Activated T-helper 1 cell treated with Interleukin-2 at 50 U/mL for 16 hours (primary cell): ENCODE measurements around the gene TRIL.

Source experiments
- DNase-seq: peaks from one replicate; pipeline ENCODE4 v3.0.0-alpha.2; 2020; ENCODE audit warnings: low read depth

TRIL gene, protein sequence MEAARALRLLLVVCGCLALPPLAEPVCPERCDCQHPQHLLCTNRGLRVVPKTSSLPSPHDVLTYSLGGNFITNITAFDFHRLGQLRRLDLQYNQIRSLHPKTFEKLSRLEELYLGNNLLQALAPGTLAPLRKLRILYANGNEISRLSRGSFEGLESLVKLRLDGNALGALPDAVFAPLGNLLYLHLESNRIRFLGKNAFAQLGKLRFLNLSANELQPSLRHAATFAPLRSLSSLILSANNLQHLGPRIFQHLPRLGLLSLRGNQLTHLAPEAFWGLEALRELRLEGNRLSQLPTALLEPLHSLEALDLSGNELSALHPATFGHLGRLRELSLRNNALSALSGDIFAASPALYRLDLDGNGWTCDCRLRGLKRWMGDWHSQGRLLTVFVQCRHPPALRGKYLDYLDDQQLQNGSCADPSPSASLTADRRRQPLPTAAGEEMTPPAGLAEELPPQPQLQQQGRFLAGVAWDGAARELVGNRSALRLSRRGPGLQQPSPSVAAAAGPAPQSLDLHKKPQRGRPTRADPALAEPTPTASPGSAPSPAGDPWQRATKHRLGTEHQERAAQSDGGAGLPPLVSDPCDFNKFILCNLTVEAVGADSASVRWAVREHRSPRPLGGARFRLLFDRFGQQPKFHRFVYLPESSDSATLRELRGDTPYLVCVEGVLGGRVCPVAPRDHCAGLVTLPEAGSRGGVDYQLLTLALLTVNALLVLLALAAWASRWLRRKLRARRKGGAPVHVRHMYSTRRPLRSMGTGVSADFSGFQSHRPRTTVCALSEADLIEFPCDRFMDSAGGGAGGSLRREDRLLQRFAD

DNA sequence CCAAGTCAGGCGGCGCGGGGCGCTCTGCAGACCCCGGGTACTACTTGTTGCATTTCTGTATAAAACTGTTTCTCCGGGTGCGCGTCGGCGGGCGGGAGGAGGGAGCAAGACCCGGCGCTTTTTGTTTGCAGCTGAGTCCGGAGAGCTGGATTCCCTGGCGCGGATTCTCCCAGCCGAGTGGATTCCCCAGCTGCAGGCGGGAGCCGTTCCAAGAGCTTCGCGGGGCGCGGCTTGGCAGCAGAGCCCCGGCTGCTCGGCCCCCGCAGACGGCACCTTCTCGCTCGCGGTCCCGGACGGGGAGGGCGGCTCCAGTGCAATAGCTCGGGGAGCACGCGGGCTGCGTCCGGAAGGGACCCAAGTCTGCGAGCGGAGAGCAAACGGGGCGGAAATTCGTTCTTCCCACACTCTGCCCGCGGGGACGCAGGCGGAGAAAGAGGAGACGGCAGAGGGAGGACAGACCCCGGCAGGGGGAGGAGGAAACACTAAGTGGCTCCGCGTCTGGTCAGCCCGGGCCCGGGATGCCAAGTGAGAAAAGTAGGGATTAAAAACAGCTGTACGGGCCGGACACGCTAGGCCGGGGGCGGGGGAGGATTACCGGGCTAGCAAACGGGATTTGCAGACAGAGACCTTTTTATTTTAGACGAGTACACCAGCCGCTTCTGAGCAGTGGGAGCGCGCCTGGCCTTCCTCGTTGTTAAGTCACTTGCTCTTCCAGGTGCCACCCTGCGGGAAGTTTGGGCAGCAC lies at the start of gene TRIL:
TSS of gene TRIL (minus strand) at position 96 of the 745 bp plus-strand sequence. CDS start 284 bp downstream, outside the sequence.
- DNase-seq: no peak

DNA sequence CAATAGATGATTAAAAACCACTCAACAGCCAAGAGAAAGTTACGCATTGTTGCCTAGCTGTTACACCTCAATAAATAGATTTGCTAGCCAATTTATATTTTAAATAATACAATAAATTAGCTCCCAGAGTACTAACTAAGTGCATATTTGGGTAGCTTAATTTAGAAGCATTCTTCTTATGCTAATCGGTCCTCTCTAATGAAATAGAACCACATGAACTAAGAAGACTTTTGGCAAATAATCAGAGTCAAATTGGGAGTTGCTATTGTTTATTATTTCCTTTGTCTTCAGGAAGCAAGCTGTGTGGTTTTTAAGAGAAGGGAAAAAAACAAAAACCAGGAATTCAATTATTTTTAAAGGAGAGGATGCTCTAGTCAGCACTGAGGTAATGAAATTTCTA lies 49.0 kb upstream of the TRIL start:
- no peak for DNase-seq

DNA sequence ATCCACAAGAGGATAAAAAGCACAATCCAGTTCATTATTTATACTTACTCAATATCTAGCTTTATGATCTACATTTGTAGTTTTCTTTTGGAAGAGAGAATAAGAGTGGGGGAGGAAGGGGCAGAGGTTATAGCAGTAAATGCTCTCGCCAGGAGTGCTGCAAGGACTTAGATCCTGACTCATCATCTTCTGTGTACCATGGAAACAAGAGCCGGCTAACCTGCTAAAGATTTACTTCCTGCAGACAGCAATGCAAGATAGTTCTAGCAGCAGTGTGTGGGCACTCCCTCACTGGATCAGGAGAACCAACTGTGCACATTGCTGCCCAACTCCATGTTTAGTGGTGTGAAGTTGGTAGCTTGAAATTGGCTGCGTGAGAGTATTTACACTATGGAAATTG lies 47.7 kb upstream of the TRIL start:
- no peak for DNase-seq

DNA sequence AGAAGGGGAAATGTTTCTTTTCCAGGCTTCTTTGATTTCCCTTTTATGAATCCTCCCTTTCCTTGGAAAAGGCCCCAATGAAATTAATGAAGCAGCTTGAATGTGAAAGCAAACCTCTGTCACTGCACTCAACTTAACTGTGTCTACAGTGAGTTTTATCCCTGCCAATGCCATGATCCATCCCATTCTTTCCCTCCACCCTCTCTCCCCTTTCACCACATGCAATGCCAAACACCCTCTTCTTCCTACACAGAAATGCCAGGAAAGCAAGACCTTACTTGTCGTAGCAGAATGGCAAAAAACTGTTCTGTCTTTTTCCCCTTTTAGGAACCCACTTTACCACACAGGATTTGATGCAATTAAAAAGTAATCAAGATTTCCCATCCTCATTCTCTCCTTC lies 47.3 kb upstream of the TRIL start:
- DNase-seq: no peak

DNA sequence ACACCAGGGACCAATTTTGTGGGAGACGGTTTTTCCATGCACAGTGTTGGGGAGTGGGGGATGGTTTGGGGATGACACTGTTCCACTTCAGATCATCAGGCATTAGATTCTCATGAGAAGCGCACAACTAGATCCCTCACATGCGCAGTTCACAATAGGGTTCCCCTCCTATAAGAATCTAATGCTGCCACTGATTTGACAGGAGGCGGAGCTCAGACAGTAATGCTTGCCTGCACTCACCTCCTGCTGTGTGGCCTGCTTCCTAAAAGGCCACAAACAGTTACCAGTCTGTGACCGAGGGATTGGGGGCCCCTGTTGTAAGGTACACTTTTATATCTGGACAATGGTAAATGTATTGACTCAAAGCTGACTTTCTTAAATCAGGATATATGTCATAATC lies 45.6 kb upstream of the TRIL start:
- no peak for DNase-seq

DNA sequence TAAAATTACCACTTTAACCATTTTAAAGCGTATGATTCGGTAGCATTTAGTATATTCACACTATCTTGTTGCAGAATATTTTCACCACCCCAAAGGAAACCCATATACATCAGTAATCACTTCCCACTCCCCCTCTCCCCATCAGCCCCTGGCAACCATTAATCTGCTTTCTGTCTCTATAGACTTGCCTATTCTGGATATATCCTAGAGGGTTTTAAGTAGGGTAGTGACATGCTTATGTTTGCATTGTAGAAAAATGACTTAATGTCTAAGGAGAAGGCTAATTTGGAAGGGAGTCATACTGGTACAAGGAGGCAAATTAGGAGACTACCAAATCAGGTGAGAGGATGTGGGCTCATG lies 42.6 kb upstream of the TRIL start:
- no peak for DNase-seq

DNA sequence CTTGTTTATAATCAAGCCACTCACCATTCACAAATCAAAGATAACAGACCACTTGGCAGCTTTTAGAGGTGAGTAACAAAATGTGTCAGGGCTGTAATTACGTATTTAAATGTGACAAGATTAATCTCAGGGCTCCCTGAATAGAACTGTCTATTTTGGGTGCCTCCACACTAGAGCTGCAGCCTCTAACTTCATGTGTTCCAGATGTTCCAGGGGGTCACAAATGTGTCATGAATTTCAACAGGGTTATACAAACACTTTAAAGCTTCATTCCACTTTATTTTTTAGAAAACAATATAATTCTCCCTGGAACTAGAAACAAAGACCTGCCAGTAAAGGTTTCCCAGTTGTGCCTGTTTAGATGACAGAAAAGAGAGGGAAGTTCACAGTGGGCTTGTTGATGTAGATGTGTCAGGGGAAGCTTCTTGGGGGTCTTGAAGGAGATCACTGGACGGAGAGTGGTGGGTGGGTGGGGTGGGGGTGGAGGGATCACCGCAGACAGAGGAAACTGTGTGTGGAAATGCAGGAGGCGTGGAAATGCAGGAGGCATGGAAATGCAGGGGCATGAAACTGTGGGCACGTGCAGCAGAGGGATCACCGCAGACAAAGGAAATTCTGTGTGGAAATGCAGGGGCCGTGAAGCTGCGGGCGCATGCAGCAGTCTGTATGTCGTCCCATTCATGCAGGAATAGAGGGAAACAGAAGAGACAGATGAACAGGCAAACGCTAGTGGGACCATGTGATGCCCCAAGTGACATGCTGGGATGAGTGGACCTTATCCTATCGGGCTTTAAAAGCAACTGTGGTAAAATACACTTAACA lies 42.0 kb upstream of the TRIL start:
- no peak for DNase-seq

DNA sequence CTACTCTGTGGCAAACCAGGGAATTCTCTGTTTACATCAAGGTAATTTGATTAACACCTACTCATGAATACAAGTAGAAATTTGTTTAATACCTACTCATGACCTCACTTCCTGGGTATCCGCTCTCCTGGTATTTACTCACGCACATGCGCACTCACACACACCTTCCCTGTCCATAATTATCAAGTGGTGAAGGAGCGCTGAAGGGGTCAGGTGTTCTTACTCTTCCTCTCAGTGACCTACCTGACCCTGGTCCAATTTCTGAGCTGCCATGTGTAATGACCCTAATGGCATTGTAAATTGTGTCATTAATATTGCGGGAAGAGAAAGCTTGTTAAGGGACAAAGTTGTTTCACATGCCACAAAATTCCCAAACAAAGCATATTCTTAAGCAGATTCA lies 41.3 kb upstream of the TRIL start:
- no peak for DNase-seq

DNA sequence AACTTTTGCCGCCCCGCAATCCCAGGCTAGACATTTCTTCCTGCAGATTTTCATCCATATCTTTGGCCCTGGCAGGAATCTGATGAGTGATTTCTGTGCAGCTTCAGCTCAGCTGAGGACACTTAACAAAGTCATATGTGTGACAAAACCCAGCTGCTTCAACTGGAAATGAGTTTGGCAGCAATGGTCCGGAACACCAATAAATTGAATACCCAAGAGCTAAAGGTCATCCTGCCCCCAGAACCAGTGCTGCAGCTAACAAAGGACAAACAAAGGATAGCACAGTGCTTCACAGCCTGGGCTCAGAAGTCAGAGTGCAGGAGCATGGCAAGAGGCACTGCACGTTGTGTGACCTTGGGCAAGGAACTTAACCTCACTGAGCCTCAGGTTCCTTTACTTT lies 40.0 kb upstream of the TRIL start:
- DNase-seq: no peak

DNA sequence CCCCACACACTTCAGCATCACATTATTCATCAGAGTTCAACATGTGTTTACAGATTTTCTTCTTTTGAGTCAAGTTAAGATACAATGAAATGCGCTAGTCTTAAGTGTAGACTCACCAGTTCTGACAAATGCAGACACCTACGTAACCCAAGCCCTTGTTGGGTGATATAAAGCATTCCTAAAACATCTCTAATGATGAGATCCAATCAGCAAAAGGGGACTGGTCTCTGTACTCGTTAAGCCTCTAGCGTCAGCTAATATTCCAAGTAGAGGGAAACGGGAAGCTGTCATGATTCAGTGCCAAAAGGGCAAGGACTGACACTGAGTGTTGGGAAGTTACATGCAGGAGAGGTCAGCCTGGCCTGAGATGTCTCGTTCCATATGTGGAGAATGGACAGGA lies 38.7 kb upstream of the TRIL start:
- DNase-seq: no peak

DNA sequence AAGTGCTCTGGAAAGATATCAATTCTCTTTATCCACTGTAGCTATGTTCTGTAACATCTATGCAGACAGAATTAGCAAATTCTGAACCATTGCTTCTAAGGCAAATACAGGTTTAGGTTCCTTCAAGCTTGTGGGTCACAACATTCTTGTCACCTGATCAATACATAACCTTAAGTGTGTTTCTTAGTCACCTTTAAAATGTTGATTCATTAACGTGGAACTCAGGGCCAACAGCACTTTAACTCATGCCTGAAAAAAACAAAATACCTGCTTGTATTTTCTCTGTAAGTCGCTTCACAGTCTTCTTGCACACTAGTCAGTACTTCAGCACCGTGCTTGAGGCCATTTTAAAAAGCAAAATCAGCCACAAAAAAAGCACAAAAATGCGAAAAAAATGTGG lies 35.2 kb upstream of the TRIL start:
- no peak for DNase-seq

DNA sequence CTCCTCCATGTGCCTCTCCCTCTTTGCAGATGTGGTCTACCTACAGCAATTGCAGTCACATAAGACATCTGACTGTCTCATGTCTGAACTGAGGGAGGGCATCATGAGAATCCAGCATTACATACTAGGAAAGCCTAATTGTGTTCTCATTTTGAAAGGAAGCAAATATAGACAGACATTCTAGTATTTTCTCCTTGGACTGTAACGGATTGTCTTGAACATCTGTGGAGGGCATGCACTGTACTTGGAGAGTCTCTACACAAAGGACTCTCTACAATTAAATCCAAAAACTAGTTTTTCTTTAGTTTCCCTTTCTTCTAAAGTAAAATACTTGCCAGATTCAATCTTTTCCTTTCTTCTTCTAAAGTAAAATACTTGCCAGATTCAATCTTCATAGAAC lies 34.7 kb upstream of the TRIL start:
- no peak for DNase-seq

DNA sequence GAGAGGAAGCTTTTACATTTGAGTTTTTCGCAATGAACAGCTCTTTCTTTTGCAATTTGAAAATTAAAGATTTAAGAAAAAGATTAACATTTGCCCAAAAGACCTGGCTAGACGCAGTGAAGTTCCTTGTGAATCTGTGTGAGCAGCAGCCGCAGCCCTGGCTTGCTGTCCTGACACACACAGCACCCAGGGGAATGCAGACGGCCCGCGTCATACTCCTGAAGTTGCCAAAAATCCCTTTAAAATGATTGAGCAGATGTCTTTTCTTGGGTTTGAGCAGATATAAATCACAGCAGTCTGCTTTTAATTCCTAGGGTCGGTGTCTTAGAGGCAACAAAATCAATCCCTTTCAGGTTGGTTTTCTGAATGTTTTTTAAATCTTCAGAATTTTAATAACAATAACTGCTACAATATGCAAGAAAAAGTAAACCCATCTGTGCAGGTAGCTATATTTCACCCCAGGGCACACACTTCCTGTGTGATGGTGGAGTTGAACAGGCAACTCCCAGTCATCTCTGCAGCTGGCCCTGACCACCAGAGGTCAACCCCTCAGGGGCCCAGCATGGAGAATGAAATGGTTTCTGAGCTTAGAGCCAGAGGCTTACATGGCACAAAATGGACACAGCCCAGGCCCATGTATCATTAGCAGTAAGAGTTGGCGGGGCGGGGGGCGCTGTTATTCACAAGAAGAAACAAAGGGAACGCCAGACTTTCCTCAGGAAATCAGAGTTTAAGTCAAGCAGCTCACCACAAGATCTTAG lies 32.2 kb upstream of the TRIL start:
- no peak for DNase-seq

DNA sequence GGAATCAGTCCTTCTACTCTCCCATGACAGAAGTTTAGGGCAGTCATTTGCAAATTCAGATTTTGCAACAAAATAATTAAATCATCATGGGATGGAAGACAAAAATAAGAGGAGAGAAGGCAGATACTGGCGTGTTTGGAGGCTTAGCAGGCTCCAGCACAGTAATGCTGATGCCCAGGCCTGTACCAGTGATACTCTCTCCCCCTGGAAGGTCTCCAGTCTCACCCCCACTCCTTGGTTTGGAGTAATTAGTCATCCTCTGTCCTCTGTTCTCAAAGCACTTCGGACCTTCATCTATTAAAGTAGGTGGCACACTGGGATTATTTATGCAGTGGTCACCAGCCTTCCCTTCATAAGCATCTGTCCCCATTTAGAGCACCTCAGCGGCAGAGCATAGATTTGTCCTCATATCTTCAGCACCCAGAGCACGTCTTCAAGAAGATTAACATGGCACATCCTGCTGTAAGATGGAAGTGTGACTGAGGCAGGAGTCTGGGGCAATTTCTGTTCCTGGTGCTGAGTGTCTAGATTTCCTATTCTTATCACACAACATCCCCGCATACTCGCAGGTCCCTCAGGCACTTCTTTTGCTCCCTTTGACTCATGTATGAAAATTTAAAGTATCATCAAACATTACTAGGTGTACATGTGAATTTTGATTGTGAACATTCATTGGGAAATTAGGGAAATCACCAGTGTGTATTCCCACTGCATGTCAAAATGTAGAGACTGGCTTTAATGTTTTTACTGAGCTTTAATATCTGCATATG lies 31.3 kb upstream of the TRIL start:
- no peak for DNase-seq

DNA sequence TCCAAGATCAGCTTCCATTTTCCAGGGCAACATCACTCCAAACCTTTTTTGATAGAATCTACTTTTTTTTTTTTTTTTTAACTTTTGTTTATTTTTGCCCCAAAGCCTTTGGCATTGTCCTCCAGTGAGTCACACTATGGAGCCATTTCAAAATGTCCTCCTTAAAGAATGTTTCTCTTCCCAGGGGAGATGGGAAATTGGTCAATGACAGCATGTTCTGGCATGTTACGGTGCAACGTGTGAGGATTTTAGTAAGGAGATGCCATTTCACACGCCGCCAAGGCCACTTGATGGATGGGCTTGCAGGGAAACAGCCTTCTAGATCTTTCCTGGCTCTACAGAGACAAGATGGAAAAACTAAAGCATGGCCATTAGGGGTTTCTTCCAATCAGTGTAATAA lies 30.7 kb upstream of the TRIL start:
- DNase-seq: no peak

DNA sequence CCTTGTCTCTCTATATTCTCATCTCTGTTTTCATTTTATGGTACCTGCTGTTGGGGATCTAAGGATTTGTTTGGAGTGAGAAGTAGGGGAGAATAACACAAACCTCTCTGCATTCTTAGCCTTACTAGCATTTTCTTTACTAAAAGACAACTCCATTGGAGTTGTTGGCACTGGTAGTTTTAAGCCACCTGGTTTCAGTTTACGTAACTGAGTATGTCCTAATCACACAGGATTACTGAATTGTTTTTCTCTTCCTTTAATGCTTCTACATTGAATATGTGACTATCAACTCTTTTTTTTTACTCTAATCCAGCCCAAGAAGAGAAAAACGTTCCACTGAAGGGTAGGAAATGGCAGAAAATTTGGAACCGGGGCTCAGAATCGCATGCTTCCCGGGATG lies 30.0 kb upstream of the TRIL start:
- no peak for DNase-seq

DNA sequence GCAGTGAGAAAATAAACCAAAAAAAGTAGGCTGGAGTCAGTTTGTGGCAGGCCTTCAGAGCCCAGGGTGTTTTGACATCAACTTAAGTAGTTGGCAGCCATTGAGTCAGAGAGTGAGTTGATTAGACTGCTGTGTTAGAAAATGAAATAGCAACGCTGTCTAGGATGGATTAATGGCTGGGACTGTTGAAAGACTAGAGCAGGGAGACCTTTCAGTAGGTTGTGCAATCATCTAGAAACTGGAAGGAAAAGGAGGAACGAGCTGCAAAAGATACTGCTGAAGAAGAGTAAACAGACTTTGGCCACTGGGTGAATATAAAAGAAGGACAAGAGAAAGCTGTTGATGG lies 28.6 kb upstream of the TRIL start:
- DNase-seq: no peak

DNA sequence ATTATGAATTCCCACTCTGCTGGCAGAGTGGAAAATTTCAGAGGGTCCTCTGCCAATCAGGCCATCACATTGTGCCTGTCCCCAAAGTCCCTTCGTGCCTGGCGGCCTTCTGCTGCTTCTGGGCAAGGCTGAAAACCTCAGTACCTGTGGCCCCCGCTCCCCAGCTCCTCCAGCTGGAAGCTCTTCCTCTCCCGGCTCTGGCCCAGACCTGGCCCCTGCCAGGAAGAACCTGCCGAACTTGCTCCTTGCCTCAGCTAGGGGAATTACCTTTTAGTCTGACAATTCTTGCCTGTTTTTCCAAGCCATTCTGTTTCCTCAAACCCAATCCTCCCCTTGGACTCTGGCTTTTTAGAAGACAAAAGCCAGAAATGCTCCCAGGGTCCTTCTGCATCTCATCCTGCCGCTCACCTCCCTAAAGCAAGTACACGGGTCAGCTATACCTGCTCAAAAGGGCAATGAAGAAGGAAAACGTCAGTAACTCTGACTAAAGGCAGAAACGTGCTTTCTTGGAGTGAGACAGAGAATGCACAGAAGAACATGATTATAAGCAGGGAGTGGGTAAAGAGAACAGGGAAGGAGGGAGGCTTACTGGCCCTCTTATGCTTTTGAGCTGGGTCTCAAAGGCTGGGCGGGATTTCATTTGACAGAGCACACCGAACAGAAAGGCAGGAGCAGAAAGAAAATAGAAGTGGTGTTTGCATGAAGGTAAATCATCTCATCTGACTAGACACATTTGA lies 28.1 kb upstream of the TRIL start:
- no peak for DNase-seq

DNA sequence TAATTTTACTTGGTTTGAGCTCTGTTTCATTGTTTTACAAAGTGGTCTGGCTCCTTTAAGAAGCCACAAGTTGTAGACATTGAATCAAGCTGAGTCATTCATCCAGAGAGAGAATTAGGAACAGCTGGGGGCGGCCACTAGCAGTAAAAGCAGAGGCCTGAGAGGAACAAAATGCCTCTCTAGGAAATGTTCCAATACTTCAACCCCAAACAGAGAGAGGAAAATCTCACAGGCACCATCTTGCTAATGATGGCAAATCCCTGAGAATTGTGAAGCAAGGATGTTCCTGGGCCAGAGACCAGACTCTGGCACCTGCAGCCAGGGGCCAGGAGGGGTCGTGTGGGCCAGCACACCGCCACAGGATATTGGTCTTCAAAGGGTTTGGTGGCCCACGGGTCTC lies 26.5 kb upstream of the TRIL start:
- DNase-seq: no peak

DNA sequence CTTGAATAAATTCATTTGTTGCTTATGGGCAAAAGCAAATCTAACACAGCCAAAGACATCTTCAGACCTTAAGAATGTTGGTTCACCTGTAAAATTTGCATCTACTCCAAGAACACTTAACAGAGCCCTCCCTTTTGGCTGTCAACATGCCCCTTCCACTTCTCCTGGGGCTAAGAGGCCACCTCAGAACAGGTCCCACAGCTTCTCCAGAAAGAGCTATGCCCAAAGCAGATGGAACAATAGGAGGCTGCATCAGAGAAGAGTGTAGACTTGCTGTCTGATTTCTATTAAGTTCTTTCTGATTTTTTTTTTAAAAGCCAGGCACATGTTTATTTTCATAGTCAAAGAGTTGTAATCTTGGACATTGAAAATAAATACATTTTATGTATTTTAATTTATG lies 26.1 kb upstream of the TRIL start:
- no peak for DNase-seq
